ENCODE results near the gene A2ML1. TPM values are rescaled to one million over a fixed set of nuclear protein-coding genes. Genes with fewer than 3 reads are reported as not detected.
"Not testable (repeated sequence)": the region's sequence is repeated elsewhere in the genome, so short reads cannot be mapped to it uniquely, and the experiment has no call there.

Gene A2ML1
- total RNA-seq, 1 donor from 2014 or later: not detected

DNA sequence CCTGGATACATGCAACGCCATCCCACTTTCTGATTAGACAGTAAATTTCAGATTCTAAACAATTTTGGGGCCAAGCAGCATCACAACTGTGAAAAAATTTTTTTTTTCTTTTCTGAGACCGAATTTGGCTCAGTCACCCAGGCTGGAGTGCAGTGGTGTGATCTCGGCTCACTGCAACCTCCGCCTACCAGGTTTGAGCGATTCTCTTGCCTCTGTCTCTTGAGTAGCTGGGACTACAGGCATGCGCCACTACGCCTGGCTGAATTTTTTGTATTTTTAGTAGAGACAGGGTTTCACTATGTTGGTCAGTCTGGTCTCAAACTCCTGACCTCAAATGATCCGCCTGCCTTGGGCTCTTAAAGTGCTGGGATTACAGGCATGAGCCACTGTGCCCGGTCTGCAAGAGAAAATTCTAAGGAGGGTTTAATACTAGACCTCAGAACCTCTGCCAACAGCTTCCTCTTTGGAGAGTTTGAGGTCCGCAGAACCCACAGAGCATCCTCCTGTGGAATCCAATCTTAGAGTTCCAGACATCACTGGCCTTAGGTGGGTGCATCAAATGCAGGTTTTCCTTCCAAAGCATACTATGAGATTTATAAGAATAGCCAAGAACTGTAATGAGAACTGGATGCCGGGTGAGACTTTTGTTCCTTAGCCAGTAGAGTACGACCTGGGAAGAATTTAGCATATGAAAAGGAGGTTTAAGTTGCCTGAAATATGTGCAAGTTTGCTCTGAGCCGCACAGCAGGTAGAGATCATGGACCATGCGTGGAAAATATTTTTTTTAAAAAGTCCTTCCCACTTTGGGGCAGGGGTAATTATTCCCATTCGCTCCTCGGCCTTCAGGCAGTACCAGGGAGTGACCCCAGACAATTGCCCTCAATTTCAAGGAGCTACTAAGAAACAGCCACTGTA lies 84.1 kb downstream of the A2ML1 start:
- DNase-seq (ENCODE audit: low read depth in 2 of 2): no peak

DNA sequence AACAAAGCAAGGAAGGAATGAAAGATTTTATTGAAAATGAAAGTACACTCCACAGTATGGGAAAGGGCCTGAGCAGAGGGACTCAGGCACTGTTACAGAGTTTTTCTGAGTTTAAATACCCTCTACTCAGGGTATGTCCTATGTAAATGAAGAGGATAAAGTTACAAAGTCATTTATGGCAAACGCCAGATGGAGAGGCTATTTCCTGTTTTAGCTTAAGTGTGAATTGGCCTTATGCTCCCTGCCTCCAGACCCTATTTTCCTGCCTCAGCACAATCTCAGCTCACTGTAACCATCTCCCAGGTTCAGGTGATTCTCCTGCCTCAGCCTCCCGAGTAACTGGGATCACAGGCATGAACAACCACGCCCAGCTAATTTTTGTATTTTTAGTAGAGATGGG lies 85.1 kb downstream of the A2ML1 start:
- DNase-seq (ENCODE audit: low read depth in 2 of 2): no peak

DNA sequence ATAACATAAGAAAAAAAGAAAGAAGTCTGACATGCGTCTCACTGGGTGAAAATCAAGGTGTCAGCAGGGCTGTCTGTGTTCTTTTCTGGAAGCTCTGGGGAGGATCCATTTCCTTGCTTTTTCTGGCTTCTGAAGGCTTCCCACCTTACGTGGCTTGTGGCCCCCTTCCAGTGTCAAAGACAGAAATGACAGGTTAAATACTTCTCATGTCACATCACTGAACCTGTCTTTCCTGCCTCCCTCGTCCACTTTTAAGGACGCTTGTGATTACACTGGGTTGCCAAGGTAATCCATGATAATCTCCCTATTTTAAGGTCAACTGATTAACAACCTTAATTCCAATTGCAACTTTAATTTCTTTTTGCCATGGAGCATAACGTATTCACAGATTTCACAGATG lies 87.3 kb downstream of the A2ML1 start:
- no peak for DNase-seq (ENCODE audit: low read depth in 2 of 2)

DNA sequence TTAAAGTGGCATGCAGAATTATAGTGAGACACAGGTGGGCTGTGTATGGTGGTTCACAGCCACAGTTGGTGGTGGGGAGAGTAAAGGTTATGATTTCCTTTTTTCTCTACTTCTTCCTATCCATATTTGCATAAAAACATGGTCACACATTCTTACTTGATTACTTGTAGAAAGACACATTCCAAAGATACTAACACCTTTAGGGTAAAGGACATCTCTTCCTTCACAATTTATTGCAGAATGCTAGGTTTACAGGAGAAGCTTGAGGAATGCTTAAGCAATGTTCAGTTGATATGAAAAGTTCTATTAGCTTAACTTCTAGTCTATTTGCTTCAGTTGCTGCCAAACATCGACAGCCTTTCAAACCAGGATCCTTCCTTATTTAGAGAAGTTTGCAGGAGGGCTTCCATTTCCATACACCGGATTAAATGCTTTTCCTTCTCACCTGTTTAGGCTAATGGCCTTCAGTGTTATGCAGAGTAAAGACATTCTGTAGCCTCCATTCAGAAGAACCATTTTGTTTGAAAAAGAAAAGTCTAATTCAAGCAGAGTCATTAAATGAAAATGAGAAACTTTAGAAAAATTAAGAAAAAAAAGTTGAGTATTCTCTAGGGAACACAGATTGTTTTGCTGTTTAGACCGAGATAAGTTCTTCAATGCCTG lies 89.3 kb downstream of the A2ML1 start:
- DNase-seq (ENCODE audit: low read depth in 2 of 2): no peak

DNA sequence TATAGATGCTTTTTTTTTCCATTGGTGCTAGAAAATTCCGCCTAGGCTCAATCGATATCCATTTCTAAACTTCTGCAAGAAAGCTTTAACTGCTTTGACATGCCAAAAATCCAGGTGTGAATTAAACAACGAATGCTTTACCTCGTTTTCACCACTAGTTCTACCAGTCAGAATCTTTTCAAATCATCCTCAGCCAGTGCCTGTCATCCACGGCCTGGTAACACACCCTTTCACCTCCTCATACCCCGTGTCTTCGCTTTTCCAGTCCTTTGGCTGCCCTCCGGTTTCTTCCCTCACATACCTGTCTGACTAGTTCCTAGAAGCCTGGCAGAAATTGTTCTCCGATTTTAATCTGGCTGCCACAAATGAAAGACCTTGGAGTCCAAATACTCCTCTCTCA lies 90.5 kb downstream of the A2ML1 start:
- no peak for DNase-seq (ENCODE audit: low read depth in 2 of 2)

DNA sequence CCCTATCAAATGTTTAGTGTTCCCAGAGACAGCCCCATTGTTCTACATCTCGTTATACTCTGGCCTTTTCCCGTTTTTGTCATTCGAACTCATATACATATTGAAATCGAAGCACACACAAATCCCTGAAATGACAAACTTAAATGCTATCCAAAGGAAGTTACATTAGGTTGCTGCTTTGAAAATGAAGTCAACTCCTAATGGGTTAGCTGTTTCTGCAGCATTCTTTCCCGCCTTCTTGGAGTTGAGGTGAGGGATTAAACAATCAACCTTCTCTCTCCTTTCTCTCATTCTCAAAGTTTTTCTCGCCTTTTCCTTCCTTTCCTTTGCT lies 91.2 kb downstream of the A2ML1 start:
- DNase-seq (ENCODE audit: low read depth in 2 of 2): no peak

DNA sequence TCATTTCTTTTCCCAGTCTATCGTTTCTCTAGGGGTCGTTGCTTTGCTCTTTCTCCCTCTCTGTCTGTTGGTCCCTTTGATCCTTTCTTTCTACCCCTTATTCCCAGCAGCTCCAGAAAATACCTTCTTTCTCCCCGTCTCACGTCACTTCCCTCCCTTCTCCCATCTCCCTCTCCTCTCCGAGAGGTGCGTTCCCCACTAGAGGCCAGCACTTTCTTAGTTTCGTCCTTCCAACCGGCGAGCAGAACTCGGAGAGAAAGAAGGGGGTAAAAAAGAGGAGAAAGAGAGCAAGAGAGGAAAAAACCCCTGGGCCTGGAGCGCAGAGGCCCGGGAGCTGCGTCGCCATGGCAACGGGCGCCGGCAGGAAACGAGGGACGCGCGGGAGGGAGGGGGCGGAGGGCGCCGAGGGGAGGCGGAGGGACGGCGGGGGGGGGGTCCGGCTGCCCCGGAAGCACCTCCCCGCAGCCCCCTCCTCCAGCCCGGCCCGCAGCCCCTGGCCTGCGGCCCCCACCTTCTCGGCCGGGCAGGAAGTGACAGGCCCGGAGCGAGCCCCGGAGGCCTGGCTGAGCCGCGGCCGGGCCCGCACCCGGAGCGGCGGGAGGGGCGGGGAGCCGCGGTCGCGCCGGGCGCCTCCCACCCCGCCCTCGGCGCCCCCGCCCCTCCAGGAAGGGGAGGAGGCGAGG lies 91.8 kb downstream of the A2ML1 start, which contains the start of gene PHC1:
Gene PHC1, plus strand, starts transcription at position 477 of the 683 bp plus-strand sequence. CDS start 3,169 bp downstream, outside the sequence.
- peak; percentile 26 to 68 for DNase-seq (ENCODE audit: low read depth in 2 of 2)

DNA sequence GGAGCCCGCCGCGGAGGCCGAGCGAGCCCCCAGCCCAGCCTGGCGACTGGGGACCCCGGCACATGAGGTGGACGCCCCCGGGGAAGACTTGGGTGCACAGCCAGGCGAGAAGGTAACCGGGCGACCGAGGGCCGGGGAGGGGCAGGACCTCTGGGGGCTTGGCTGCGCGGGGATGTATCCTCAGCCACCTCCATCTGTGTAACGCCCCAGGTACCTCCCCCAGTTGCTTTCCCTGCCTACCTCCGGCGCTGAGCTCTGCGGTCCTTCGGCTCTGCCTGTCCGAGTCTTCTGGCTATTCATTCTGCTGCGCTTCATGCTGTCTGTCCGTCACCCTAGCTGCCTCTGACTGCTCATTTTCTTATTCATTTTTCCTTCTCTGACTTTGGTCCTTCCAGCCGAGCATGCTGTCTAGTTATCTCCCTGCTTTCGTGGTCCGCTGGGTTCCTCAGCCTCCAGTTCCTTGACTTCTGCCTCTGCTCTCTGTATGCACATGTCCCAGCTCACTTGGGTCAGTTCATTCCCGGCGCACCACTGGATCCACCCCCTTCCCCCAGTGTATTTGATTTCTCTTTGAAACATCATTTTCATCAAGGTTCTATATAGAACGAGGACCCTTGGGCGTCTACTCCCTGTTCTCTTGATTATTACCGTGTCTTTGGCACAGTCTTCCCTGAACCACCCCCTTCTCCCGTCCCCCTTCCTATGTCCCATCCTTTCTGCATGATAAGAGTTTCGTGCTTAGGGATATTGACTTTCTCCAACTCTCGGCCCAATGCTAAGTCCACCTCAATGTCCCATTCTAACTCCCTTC lies 92.5 kb downstream of the A2ML1 start:
- peak in 1 of 2 donors; percentile 70 for DNase-seq (ENCODE audit: low read depth in 2 of 2)

DNA sequence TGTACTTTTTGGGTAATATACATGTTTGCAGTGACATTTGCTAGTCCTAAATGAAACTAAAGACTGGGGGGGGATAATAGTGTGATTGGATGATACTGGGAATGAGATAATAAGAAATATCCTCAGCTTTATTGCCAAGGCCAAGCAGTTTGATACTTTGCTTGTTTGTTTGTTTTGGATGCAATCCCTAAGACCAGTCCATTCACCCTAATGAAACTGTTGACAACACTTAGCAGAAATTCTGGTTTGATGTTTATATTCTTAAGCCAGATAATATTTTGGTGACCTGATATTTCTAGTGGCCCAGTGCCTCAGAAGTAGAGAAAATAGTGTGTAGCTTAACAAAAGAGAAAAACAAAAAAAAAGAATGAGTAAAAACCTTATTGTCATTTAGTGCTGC lies 93.7 kb downstream of the A2ML1 start:
- DNase-seq (ENCODE audit: low read depth in 2 of 2): no peak

DNA sequence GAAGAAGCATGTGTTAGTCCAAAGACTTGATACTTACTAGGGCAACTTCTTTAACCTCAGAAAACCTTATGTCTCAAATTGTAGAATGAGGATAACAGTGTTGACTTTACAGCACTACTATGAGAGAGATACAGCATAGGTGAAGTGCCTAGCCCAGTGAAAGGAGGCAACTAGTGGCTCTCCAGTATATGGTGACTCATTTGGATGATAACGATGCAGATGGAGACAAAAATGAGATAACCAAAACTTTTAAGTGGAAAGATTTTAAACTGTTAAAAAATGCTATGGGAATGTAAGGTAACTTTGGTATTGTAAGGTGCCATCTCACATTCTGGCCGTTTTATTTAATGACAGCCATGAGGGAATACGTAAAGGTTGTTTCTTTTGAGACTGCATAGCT lies 94.6 kb downstream of the A2ML1 start:
- DNase-seq (ENCODE audit: low read depth in 2 of 2): no peak

DNA sequence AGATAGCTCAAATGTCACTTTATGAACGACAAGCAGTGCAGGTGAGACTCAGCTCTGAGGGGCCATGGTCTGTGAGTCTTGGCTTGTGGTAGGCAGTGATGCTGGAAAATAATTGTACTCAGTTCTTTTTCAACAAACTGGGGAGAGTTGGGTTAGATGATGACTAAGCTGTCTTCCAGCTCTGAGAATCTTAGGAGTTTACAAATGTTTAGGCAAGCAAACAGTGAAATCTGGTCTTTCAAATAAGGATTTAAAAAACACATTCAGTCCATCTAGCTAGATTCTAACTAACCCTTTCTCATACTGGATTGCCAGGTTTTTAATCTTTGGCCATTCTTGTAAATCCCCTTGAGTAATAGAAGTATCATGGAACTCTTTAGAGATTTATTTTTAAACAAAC lies 95.3 kb downstream of the A2ML1 start:
- no peak for DNase-seq (ENCODE audit: low read depth in 2 of 2)

DNA sequence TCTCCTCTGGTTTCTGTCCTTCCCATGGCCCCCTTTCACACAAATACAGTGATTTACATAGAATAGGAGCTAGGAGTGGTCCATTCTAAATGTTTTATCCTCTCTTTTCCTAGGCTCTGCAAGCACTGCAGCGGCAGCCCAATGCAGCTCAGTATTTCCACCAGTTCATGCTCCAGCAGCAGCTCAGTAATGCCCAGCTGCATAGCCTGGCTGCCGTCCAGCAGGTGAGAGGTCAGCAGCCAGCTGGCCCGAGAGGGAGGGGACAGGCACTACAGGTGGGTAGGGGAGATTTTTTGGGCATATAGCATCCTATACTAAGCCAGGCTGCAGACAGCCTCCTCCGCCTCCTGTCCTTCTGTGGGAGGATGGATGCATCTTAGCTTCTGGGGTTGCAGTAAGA lies 97.2 kb downstream of the A2ML1 start:
- not testable (repeated sequence) for DNase-seq (ENCODE audit: low read depth in 2 of 2)

DNA sequence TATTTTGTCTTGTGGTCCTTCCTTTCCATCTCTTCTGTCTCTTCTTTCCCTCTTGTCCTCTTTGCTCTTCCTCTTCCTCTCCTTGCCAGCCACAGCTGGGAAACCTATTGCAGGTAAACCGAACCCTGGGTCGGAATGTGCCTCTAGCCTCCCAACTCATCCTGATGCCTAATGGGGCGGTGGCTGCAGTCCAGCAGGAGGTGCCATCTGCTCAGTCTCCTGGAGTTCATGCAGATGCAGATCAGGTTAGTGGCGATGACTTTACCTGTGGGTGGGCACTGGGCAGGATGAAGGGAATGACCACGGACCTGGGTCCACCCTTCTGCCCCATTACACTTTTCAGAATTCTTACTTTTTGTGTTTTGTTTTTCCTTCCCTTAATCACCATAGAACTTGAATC lies 100.1 kb downstream of the A2ML1 start:
- DNase-seq (ENCODE audit: low read depth in 2 of 2): no peak

Other genes with a start within 250 kb of the A2ML1 start
- not detected in 2 replicates for gene AICDA, start 209.8 kb upstream of the A2ML1 start, total RNA-seq
- gene MFAP5, start 159.8 kb upstream of the A2ML1 start, total RNA-seq: 0.13 TPM in 1 of 2 replicates, not detected in the other
- 31.8 and 56.9 TPM in 2 replicates for gene RIMKLB, start 124.6 kb upstream of the A2ML1 start, total RNA-seq
- gene PHC1, start 91.9 kb downstream of the A2ML1 start, total RNA-seq: 6.5 and 8.2 TPM in 2 replicates
- 212 and 232 TPM in 2 replicates for gene M6PR, start 127.0 kb downstream of the A2ML1 start, total RNA-seq
- gene KLRG1, start 166.9 kb downstream of the A2ML1 start, total RNA-seq: 0.51 and 0.63 TPM in 2 replicates